ENCODE measurements around the gene TERT.

- no peak for TF ChIP-seq POLR2AphosphoS5 (IDR thresholded peaks at IDR 0.05)
- TF ChIP-seq POLR2A (IDR thresholded peaks at IDR 0.05): no peak
- TF ChIP-seq CTCF (IDR thresholded peaks at IDR 0.05): no peak
Measured at GRCh38 chr5:1311439-1312055, 16.7 kb upstream of the TERT start.

Data from breast epithelium (tissue), 3 donors.